A549 (cell line): ENCODE measurements around the gene CPSF7. TPM values are rescaled to one million over a fixed set of nuclear protein-coding genes. Genes with fewer than 3 reads are reported as not detected.

Experiments
- ATAC-seq, 2 experiments: fragments of 200-7000 bp in 1 of 2; fragments of >200 bp in 1 of 2; cut with Nextera tagmentation in 1 of 2; cut with Tn5 transposase in 1 of 2; 3 replicates each; pipeline versions ENCODE4 v1.8.0 to v1.9.1; 2018 to 2020; ENCODE audit warnings: mild to moderate bottlenecking in 1 of 2, moderate library complexity in 1 of 2
- CTCF ChIA-PET: fragments of 300-600 bp; sonication (Branson Sonifier 250); formaldehyde crosslinking; extraction: SDS; loops from one replicate; lab custom pipeline; 2021; ENCODE audit warnings: antibody characterized with exemption, inconsistent platforms; lab: Yijun Ruan, JAX
- POLR2A ChIA-PET: fragments of 350-600 bp; formaldehyde crosslinking; extraction: SDS; loops from one replicate; lab custom pipeline; 2021; ENCODE audit warnings: antibody characterized with exemption, inconsistent platforms; lab: Yijun Ruan, JAX
- DNase-seq, 2 experiments: peaks; one replicate each; pipeline versions ENCODE4 v3.0.0 to v3.0.0-alpha.2; 2011 to 2016; ENCODE audit warnings: low read depth in 1 of 2, low spot score in 1 of 2
- FAIRE-seq: peaks from 2 replicates; lab custom pipeline; 2011; peaks lifted over from hg19 to GRCh38; lab: Jason Lieb, UNC
- H3K27ac ChIP-seq, 2 experiments: fragments of >200 bp; sonication (Bioruptor Twin); formaldehyde crosslinking; 3 replicates each; pipeline ENCODE4 v1.5.1; 2016 to 2017
- H3K4me1 ChIP-seq: fragments of >200 bp; sonication (Bioruptor Twin); formaldehyde crosslinking; 3 replicates; pipeline ENCODE4 v1.6.1; 2016
- H3K4me2 ChIP-seq: fragments of >200 bp; sonication (Bioruptor Twin); formaldehyde crosslinking; 3 replicates; pipeline ENCODE4 v1.6.1; 2016
- H3K4me3 ChIP-seq: fragments of >200 bp; sonication (Bioruptor Twin); formaldehyde crosslinking; 3 replicates; pipeline ENCODE4 v1.5.1; 2016
- H3K9me3 ChIP-seq: fragments of >200 bp; sonication (Bioruptor Twin); formaldehyde crosslinking; 3 replicates; pipeline ENCODE4 v1.6.1; 2016
- BCL3 ChIP-seq: fragments of >200 bp; sonication (Bioruptor Twin); formaldehyde crosslinking; IDR thresholded peaks from 3 replicates; pipeline ENCODE4 v1.6.1; 2016
- CBX2 ChIP-seq: fragments of 200-600 bp; sonication (generic); IDR thresholded peaks from 2 replicates; pipeline ENCODE4 v1.6.1; 2016; ENCODE audit warnings: low read depth, mild to moderate bottlenecking, borderline replicate concordance
- CHD2 ChIP-seq: fragments of 150-350 bp; IDR thresholded peaks from 2 replicates; pipeline ENCODE4 v1.6.1; 2014; ENCODE audit warnings: low read length; ENCODE audit not compliant: partially characterized antibody
- CTCF ChIP-seq: fragments of >200 bp; sonication (Bioruptor Twin); formaldehyde crosslinking; IDR thresholded peaks from 3 replicates; pipeline ENCODE4 v1.5.1; 2016
- EHF ChIP-seq: fragments of 250-450 bp; sonication (Bioruptor Pico); IDR thresholded peaks from 2 replicates; pipeline ENCODE4 v1.5.0; 2020; ENCODE audit warnings: mild to moderate bottlenecking
- EHMT2 ChIP-seq: fragments of 200-600 bp; sonication (generic); IDR thresholded peaks from 2 replicates; pipeline ENCODE4 v1.6.1; 2016; ENCODE audit warnings: antibody characterized with exemption, low read depth, mild to moderate bottlenecking, moderate library complexity
- ELK1 ChIP-seq: fragments of 150-350 bp; IDR thresholded peaks from 2 replicates; pipeline ENCODE4 v1.6.1; 2014; ENCODE audit warnings: low read depth, mild to moderate bottlenecking, low read length
- FOSB ChIP-seq: fragments of 250-450 bp; sonication (Bioruptor Pico); IDR thresholded peaks from 2 replicates; pipeline ENCODE4 v1.5.0; 2020; ENCODE audit warnings: mild to moderate bottlenecking, moderate library complexity
- FOXS1 ChIP-seq: fragments of 250-450 bp; sonication (Bioruptor Pico); IDR thresholded peaks from 2 replicates; pipeline ENCODE4 v1.5.0; 2020; ENCODE audit warnings: mild to moderate bottlenecking, moderate library complexity
- GATA3 ChIP-seq: IDR thresholded peaks from 2 replicates; pipeline ENCODE4 v1.6.1; 2012; ENCODE audit warnings: borderline replicate concordance
- HES2 ChIP-seq: fragments of >200 bp; sonication (Bioruptor Twin); formaldehyde crosslinking; IDR thresholded peaks from 2 replicates; pipeline ENCODE4 v1.6.1; 2016
- HOXB5 ChIP-seq: fragments of 250-450 bp; sonication (Bioruptor Pico); IDR thresholded peaks from 2 replicates; pipeline ENCODE4 v1.5.0; 2020; ENCODE audit warnings: mild to moderate bottlenecking, moderate library complexity
- KDM1A ChIP-seq: fragments of 200-600 bp; sonication (generic); IDR thresholded peaks from 2 replicates; pipeline ENCODE4 v1.6.1; 2016; ENCODE audit warnings: low read depth, mild to moderate bottlenecking
- POLR2A ChIP-seq: IDR thresholded peaks from 2 replicates; pipeline ENCODE4 v1.6.1; 2012; ENCODE audit warnings: mild to moderate bottlenecking, low read length
- REST ChIP-seq: fragments of 200-600 bp; sonication (generic); IDR thresholded peaks from 2 replicates; pipeline ENCODE4 v1.6.1; 2016; ENCODE audit warnings: antibody characterized with exemption, mild to moderate bottlenecking, moderate library complexity
- RNF2 ChIP-seq: fragments of 200-600 bp; sonication (generic); IDR thresholded peaks from 2 replicates; pipeline ENCODE4 v1.6.1; 2016; ENCODE audit warnings: low read depth, mild to moderate bottlenecking, antibody characterized with exemption, moderate library complexity, borderline replicate concordance
- TFCP2L1 ChIP-seq: fragments of 250-450 bp; sonication (Bioruptor Pico); IDR thresholded peaks from 2 replicates; pipeline ENCODE4 v1.5.0; 2021; ENCODE audit warnings: mild to moderate bottlenecking
- WGBS: methylation state at CpG from one replicate; pipeline ENCODE4 v1.1.6; 2017; ENCODE audit errors: missing lambda C conversion rate; 5-methylcytosine and 5-hydroxymethylcytosine counted together
- polyA plus RNA-seq, 4 experiments: library from polyadenylated mRNA; depleted of rRNA in 3 of 4; stranded (reverse); fragments of >200 nt; fragmentation: RNase III in 1 of 4; extraction: RNeasy Plus Mini Kit Qiagen cat#74134 plus additional on column Dnase treatment in 1 of 4; gene quantifications; 2 replicates in 3 of 4; 3 replicates in 1 of 4; pipeline ENCODE4 v1.2.3, GENCODE V29; 2011 to 2017

Gene CPSF7
- polyA plus RNA-seq, 2 of the 4 experiments (the other 2 are of a cell fraction): 56.7 to 62.9 TPM

- no peak for TF ChIP-seq RNF2
- TF ChIP-seq FOXS1: no peak
- TF ChIP-seq ELK1: no peak
These were observed 73.1 kb downstream of the CPSF7 start (continued) for GRCh38 chr11:61356706-61357105.

- H3K9me3 ChIP-seq: no peaks in the 10 kb centered on the region
- no peak for TF ChIP-seq GATA3
- TF ChIP-seq POLR2A: no peak
- TF ChIP-seq FOSB (CRISPR knock-in tag): no peak
- no peak for TF ChIP-seq HOXB5 (CRISPR knock-in tag)
- TF ChIP-seq HES2: no peak
- no peak for TF ChIP-seq KDM1A
- TF ChIP-seq REST: no peak
- no peak for TF ChIP-seq BCL3
- no peak for TF ChIP-seq CBX2
- TF ChIP-seq CTCF: no peak
- no peak for TF ChIP-seq EHMT2
- TF ChIP-seq CHD2: no peak
- TF ChIP-seq EHF (CRISPR knock-in tag): no peak
- no peak for TF ChIP-seq TFCP2L1 (CRISPR knock-in tag)
- CTCF ChIA-PET: interaction anchor here (1.4 to 33.1 kb wide), 5 partner anchors 9 to 100 kb away, joined by 4 to 521 read pairs (median 21); partner anchors contain the start of genes CYB561A3, DDB1, TKFC and TMEM138
- FAIRE-seq: no peak
- no peak for ATAC-seq
- no peaks in the 10 kb centered on the region for H3K4me1 ChIP-seq
- H3K4me2 ChIP-seq: no peak overlapping the region
- H3K4me3 ChIP-seq: no peak overlapping the region
- no peak overlapping the region for H3K27ac ChIP-seq
- no peak for DNase-seq
- 71% methylated on average over 2 of the region's 2 CpGs for WGBS
- POLR2A ChIA-PET: interaction anchor here (1.3 kb wide), 1 partner anchor 8 kb away, joined by 8 read pairs; the partner anchor contains the start of genes CYB561A3 and TMEM138
These were observed 75.6 kb downstream of the CPSF7 start for GRCh38 chr11:61354208-61354607.
